Measurements from ENCODE around the gene VEGFB. TPM values are rescaled to one million over a fixed set of nuclear protein-coding genes. Genes with fewer than 3 reads are reported as not detected.

Gene VEGFB, protein sequence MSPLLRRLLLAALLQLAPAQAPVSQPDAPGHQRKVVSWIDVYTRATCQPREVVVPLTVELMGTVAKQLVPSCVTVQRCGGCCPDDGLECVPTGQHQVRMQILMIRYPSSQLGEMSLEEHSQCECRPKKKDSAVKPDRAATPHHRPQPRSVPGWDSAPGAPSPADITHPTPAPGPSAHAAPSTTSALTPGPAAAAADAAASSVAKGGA
- total RNA-seq (ENCODE audit: unreplicated experiment): 12.3 TPM
- long read RNA-seq, partial matches to known transcripts: 2 of 2 reads
- long read RNA-seq, other reads (novel, unspliced or antisense): 0 of 2 reads

DNA sequence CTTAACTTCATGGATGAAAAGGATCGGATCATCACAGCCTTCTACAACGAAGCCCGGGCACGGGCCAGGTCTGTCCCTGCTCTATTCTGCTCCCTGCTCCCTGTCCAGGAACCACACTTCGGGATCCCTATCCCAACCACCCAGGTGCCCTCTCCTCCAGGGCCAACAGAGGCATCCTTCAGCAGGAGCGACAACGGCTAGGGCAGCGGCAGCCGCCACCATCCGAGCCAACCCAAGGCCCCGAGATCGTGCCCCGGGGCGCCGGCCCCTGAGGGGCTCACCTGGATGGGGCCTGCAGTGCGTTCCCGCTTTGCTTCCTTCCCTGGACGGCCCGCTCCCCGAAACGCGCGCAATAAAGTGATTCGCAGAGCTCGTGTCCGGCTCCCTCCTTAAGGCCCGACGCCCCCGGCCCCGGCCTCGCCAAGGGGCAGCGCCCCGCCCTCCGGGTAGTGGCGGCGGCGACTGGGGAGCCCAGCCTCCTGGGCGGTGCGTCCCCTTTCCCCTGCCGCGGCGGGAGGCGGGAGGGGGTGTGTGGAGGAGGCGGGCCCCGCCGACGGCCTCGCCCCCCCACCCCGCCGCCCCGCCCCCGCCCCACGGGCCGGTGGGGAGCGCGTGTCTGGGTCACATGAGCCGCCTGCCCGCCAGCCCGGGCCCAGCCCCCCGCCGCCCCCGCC, at the start of gene VEGFB:
Gene VEGFB (plus strand): TSS at position 672 of the 674 bp plus-strand sequence. CDS start 250 bp downstream, outside the sequence.
- Mint-ChIP-seq H3K4me1 (ENCODE audit: low read depth, unreplicated experiment) (no peaks in the 10 kb centered on the region), H3K27ac (ENCODE audit: unreplicated experiment) (peak within 1 kb of the TSS; percentile 33), H3K36me3 (ENCODE audit: unreplicated experiment) (no peaks in the 10 kb centered on the region), H3K4me3 (ENCODE audit: unreplicated experiment) (peak within 1 kb of the TSS; percentile 76), H3K27me3 (ENCODE audit: unreplicated experiment) (peaks cover 17% of the 10 kb centered on the region), H3K9me3 (ENCODE audit: unreplicated experiment) (peaks cover 4% of the 10 kb centered on the region)
- no peak for DNase-seq
- TF ChIP-seq, protein P1, sequence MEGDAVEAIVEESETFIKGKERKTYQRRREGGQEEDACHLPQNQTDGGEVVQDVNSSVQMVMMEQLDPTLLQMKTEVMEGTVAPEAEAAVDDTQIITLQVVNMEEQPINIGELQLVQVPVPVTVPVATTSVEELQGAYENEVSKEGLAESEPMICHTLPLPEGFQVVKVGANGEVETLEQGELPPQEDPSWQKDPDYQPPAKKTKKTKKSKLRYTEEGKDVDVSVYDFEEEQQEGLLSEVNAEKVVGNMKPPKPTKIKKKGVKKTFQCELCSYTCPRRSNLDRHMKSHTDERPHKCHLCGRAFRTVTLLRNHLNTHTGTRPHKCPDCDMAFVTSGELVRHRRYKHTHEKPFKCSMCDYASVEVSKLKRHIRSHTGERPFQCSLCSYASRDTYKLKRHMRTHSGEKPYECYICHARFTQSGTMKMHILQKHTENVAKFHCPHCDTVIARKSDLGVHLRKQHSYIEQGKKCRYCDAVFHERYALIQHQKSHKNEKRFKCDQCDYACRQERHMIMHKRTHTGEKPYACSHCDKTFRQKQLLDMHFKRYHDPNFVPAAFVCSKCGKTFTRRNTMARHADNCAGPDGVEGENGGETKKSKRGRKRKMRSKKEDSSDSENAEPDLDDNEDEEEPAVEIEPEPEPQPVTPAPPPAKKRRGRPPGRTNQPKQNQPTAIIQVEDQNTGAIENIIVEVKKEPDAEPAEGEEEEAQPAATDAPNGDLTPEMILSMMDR (IDR thresholded peaks at IDR 0.05; ENCODE audit: partially characterized antibody, unreplicated experiment): no peak

DNA sequence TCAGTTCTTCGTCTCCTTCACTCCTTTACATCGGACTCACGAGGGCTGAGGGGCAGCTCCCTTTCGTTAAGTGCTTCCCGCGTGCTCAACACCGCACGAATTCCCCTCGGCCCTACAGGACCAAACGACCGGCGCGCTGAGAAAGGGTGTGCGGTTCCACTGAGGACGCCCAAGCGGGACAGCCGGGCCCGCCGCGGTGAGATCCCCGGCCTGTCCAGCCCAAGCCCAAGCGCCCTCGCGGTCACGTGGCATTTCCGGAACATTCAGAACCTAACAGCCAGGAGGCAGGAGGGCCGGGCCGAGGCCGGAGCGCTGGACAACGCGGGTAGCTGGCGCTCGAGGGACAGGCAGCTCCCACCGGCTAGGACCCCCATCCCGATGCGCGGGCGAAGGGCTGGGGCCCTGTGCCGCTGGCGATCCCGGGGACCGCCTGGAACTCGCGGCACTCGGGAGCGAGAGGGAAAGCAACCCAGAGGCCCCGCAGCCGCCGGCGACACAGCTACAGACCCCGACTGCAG, 49.1 kb upstream of the VEGFB start:
- peak overlapping the region; percentile 100 for H3K27ac Mint-ChIP-seq (ENCODE audit: unreplicated experiment)
- TF ChIP-seq, protein P1 (IDR thresholded peaks at IDR 0.05; ENCODE audit: partially characterized antibody, unreplicated experiment): no peak
- no peaks in the 10 kb centered on the region for H3K36me3 Mint-ChIP-seq (ENCODE audit: unreplicated experiment)
- peak overlapping the region; percentile 97 for H3K4me3 Mint-ChIP-seq (ENCODE audit: unreplicated experiment)
- peaks cover 11% of the 10 kb centered on the region for H3K27me3 Mint-ChIP-seq (ENCODE audit: unreplicated experiment)
- H3K9me3 Mint-ChIP-seq (ENCODE audit: unreplicated experiment): peaks cover 5% of the 10 kb centered on the region
- peak; percentile 73 for DNase-seq
- H3K4me1 Mint-ChIP-seq (ENCODE audit: low read depth, unreplicated experiment): peaks cover 24% of the 10 kb centered on the region

DNA sequence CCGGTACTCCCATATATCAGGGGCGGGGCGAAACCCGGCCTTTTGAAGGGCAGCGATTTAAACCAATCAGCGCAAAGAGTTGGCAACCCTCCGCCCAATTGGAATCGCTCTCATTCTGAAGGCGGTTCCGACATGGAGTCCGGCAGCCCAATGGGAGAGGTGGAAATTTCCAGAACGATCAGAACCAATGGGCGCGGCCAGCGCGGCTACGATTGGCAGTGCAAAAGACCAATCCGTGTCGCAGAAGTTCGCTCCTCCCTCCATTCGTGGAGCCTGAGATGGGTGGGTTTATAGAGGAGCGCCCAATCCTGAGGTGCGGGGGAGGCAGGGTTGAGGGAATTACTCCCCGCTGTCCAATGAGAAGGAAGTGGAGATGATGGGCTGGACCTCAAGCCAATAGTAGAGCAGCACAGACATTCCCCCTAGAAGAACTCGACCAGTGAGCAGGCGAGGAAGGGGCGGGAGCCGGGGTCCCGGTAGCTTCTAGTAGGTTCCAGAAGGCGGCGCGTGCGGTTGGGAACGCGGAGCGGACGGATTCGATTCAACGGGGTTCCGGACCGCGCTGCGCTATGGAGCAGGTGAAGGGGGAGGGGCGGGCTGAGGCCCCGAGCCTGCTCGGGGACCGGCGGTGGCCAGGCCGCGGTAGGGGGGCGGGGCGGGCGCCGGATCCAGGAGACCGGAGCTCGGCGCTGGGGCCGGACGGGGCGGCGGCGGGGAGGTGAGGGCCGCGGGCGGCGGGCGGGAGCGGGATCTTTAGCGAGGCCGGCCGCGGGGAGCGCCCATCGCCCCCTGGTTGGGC, 48.5 kb upstream of the VEGFB start, which contains the start of gene STIP1:
Gene STIP1 (plus strand): TSS at position 479 of the 799 bp plus-strand sequence. CDS start 91 bp downstream, at position 570.
- Mint-ChIP-seq H3K36me3 (ENCODE audit: unreplicated experiment) (no peaks in the 10 kb centered on the region), H3K4me1 (ENCODE audit: low read depth, unreplicated experiment) (peaks cover 20% of the 10 kb centered on the region), H3K4me3 (ENCODE audit: unreplicated experiment) (peak within 1 kb of the TSS; percentile 97), H3K27me3 (ENCODE audit: unreplicated experiment) (peaks cover 11% of the 10 kb centered on the region), H3K9me3 (ENCODE audit: unreplicated experiment) (peaks cover 5% of the 10 kb centered on the region), H3K27ac (ENCODE audit: unreplicated experiment) (peak within 1 kb of the TSS; percentile 100)
- TF ChIP-seq, protein P1 (IDR thresholded peaks at IDR 0.05; ENCODE audit: partially characterized antibody, unreplicated experiment): no peak
- DNase-seq: peak; percentile 97

DNA sequence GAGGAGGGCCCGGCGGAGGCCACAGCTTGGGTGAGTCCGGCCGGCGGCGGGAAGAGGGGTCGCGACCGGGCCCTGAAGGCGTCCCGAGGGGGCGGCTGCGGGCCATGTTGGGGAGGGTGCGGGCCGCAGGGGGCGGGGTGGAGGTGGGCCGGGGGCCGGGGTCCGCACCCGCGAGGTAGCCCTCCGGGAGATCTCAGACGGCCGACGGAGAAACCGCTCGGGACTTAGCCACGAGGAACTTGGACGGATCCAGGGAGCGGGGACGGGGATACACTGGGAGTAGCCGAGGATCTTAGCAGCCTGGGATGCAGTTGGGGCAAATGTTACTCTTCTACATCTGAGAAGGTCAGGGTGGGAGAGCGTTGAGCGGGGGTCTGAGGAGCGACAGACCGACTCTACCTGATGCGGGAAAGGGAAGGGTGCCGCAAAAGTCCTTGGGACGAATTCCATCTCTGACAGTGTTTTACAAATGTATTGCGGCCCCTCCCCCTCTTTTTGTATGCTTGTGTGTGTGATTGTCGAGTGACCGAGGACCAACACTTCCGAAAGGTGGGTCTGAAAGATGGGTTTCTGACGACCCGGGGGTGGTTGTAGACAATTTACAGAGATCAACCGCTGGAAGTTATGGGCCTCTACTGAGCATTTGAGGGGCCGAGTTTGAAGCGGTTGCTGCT, 47.8 kb upstream of the VEGFB start:
- H3K4me1 Mint-ChIP-seq (ENCODE audit: low read depth, unreplicated experiment): peaks cover 14% of the 10 kb centered on the region
- H3K27ac Mint-ChIP-seq (ENCODE audit: unreplicated experiment): no peak overlapping the region
- peaks cover 5% of the 10 kb centered on the region for H3K9me3 Mint-ChIP-seq (ENCODE audit: unreplicated experiment)
- H3K27me3 Mint-ChIP-seq (ENCODE audit: unreplicated experiment): peaks cover 11% of the 10 kb centered on the region
- H3K36me3 Mint-ChIP-seq (ENCODE audit: unreplicated experiment): no peaks in the 10 kb centered on the region
- no peak overlapping the region for H3K4me3 Mint-ChIP-seq (ENCODE audit: unreplicated experiment)
- DNase-seq: no peak
- TF ChIP-seq, protein P1 (IDR thresholded peaks at IDR 0.05; ENCODE audit: partially characterized antibody, unreplicated experiment): no peak

All from glutamatergic neuron (in vitro differentiated cells).